ENCODE results near the gene FRS2. TPM values are rescaled to one million over a fixed set of nuclear protein-coding genes. Genes with fewer than 3 reads are reported as not detected.

The FRS2 gene
- total RNA-seq, 2 experiments from 2014 or later = 12.8 to 15.1 TPM

DNA sequence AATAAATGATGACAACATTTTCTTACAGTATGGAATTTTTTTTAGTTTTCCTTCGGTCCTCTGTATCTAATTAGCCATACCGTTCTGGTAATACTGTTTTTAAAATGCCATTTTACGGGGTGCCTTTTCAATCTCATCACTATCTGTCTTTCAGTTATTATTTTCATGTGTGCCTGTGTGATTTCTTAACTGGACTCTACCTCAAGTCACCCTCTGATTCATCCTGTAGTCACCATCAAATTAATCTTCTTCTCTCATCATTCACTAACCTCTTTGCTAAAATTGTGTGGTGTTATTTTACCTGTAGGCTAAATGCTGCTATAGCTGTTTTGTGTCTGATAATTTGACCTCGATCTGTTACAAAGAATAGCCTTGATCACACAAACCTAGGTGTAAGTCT lies 99.0 kb downstream of the FRS2 start:
- no peaks in the 10 kb centered on the region for H3K27me3 Mint-ChIP-seq
- peaks cover 21% of the 10 kb centered on the region for H3K36me3 Mint-ChIP-seq (ENCODE audit: low read depth)
- peaks cover 3% of the 10 kb centered on the region for H3K4me1 Mint-ChIP-seq
- CTCF ChIA-PET = interaction anchor here (0.5 to 5.3 kb wide), 7 partner anchors 10 to 560 kb away, joined by 3 to 63 read pairs (median 20); no protein-coding TSS in a partner anchor
- H3K9me3 Mint-ChIP-seq = no peaks in the 10 kb centered on the region
- H3K4me3 Mint-ChIP-seq = no peak overlapping the region
- no peak overlapping the region for H3K27ac Mint-ChIP-seq
- DNase-seq = no peak
- POLR2A ChIA-PET = interaction anchor here (0.7 kb wide), 1 partner anchor 238 kb away, joined by 3 read pairs; no protein-coding TSS in a partner anchor

DNA sequence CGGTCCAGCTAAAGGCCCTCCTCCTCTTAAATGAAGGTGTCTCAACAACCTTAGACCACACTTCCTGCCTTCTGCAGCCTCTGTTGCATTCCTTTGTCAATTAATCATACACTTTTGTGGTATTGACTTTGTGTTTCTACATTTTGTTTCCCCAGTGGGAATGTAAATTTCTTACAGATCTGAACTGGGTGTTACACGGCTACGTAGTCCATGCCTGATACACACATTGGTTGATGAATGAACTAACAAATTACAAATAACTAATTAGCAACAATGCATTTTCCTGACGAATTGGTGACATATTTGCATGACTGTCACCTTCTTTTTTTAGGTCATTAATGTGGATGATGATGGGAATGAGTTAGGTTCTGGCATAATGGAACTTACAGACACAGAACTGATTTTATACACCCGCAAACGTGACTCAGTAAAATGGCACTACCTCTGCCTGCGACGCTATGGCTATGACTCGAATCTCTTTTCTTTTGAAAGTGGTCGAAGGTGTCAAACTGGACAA lies 99.9 kb downstream of the FRS2 start:
- peaks cover 28% of the 10 kb centered on the region for H3K36me3 Mint-ChIP-seq (ENCODE audit: low read depth)
- H3K27me3 Mint-ChIP-seq = no peaks in the 10 kb centered on the region
- ChIA-PET CTCF (interaction anchor here (1.2 to 5.3 kb wide), 18 partner anchors 8 to 414 kb away, joined by 3 to 63 read pairs (median 8); partner anchors contain the start of genes CCT2 and FRS2), POLR2A (interaction anchor here (0.7 to 1.3 kb wide), 3 partner anchors 208 to 239 kb away, joined by 3 read pairs; no protein-coding TSS in a partner anchor)
- DNase-seq = no peak
- no peak overlapping the region for H3K4me3 Mint-ChIP-seq
- peaks cover 3% of the 10 kb centered on the region for H3K4me1 Mint-ChIP-seq
- H3K9me3 Mint-ChIP-seq = no peaks in the 10 kb centered on the region
- H3K27ac Mint-ChIP-seq = no peak overlapping the region

DNA sequence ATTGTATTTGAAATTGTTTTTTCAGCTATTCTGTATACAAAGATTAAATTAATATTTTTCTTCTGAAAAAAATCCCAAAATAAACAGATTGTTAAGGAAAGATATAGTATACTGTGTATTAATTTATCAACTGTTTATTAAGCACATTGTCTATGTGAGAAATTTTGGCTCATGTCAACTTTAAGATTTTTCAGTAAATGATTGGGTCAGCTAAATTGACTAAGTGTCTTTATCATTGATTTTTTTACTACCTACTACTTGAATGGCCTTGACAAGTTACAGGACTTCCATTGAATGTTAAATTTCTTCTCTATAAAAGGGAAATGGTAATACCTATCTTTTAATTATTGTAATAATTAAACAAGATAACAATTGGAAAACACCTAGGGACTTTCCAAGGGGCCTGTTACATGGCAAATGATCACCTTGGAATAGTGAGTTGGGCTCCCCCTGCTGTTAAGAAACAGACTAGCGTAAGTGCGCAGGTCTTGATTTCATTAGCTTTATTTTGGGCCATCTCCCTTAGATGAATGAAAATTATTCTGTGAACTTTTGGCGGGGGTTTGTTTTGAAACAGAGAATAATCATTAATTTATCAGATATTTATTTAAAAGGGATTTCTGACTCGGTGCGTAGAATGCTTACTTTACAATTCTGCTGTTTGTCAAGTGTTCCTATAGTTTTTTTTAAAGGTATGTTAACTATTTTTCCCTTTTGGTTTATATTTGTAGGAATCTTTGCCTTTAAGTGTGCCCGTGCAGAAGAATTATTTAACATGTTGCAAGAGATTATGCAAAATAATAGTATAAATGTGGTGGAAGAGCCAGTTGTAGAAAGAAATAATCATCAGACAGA lies 100.6 kb downstream of the FRS2 start:
- Mint-ChIP-seq H3K36me3 (ENCODE audit: low read depth) (peaks cover 28% of the 10 kb centered on the region), H3K9me3 (no peaks in the 10 kb centered on the region), H3K27ac (no peak overlapping the region), H3K4me1 (peaks cover 3% of the 10 kb centered on the region), H3K4me3 (no peak overlapping the region), H3K27me3 (no peaks in the 10 kb centered on the region)
- peak; percentile 49 for DNase-seq
- CTCF ChIA-PET = interaction anchor here (0.6 to 5.3 kb wide), 24 partner anchors 8 to 415 kb away, joined by 3 to 63 read pairs (median 6); partner anchors contain the start of genes CCT2 and FRS2
- POLR2A ChIA-PET = interaction anchor here (0.6 to 1.3 kb wide), 4 partner anchors 92 to 281 kb away, joined by 3 read pairs; no protein-coding TSS in a partner anchor

DNA sequence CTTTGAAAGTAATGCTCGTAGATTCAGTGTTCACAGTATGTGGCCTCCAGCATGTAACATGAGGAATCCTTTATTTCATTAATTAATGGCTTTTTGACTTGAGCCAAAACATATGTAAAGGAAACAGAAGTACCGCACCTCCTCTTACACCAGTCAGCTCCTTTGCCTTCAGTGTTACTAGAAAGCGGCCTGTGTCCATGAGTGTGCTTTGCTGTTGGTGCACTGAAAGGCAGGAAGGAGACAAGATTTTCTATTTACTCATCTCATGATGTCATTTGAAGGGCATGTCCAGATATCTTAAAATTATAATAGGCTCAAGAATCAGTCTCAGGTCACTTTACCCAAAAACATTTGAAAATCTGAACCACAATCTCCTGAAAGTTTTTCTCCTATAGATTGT lies 105.2 kb downstream of the FRS2 start:
- Mint-ChIP-seq H3K27me3 (no peaks in the 10 kb centered on the region), H3K4me3 (no peak overlapping the region), H3K9me3 (no peaks in the 10 kb centered on the region), H3K4me1 (peaks cover 5% of the 10 kb centered on the region), H3K36me3 (ENCODE audit: low read depth) (peaks cover 22% of the 10 kb centered on the region), H3K27ac (no peak overlapping the region)
- ChIA-PET POLR2A (no interaction called here), CTCF (no interaction called here)
- DNase-seq = no peak

DNA sequence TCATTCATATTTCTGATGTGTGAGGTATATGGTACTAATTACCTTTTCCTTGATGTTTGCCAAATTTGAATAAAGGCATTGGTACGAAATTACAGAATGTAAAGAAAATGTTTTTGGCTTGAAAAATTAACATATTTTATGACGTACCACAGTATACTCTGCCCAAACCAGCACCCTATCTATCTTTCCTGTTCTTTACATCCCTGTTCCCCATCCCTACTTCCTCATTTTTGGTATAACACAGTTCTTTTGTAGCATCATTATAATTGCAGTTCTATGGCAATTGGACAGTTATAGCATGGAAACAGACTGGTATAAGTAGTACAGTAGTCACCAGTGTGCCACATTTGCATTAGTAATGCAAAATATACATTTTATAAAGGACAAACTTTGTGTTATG lies 108.1 kb downstream of the FRS2 start:
- H3K27ac Mint-ChIP-seq = no peak overlapping the region

DNA sequence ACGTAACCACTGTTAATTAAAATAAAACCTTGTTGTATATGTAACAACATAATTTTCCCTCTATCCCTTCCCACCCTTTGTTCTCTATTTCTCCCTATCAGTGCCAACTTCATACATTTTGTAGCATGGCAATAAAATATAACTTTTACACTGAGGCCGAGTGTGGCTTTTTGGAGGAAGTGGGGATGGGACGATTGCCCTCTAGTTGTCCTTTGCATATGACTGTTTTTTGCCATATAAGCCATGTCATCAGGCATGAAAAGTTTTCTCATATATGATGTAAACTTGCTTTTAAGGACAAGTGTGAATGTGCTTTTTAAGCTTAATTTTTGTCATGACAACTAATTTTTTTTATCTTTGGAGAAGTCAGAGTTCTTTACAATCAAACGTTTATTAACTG lies 108.8 kb downstream of the FRS2 start:
- Mint-ChIP-seq H3K27me3 (no peaks in the 10 kb centered on the region), H3K4me1 (peaks cover 8% of the 10 kb centered on the region), H3K27ac (no peak overlapping the region), H3K9me3 (no peaks in the 10 kb centered on the region), H3K4me3 (no peak overlapping the region), H3K36me3 (ENCODE audit: low read depth) (peaks cover 9% of the 10 kb centered on the region)
- no peak for DNase-seq
- POLR2A ChIA-PET = no interaction called here
- CTCF ChIA-PET = interaction anchor here (2.5 kb wide), 1 partner anchor 9 kb away, joined by 20 read pairs; no protein-coding TSS in a partner anchor

More for the DNA sequence above, 108.1 kb downstream of the FRS2 start:
- no peak for DNase-seq
- ChIA-PET POLR2A (no interaction called here), CTCF (interaction anchor here (2.5 kb wide), 1 partner anchor 8 kb away, joined by 20 read pairs; no protein-coding TSS in a partner anchor)
- Mint-ChIP-seq H3K9me3 (no peaks in the 10 kb centered on the region), H3K4me1 (peaks cover 5% of the 10 kb centered on the region), H3K27me3 (no peaks in the 10 kb centered on the region), H3K4me3 (no peak overlapping the region), H3K36me3 (ENCODE audit: low read depth) (peaks cover 14% of the 10 kb centered on the region)

DNA sequence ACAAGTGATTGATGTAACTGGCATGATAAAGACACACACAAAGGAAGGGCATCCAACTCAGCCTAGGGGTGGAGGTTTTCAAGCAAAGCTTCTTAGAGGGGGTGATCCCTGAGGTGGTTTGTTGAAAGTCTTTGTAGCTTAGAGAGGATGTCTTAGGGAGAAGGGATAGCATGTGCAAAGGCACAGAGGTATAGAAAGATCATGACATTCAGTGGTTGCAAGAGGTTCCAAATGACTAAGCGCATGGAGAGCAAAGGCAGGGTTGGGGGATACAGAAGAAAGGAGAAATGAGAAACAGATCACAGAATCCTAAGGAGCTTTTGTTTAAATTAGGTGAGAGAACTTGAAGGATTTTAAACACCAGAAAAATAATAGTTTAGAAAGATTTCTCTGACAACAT lies 109.9 kb downstream of the FRS2 start:
- Mint-ChIP-seq H3K4me3 (no peak overlapping the region), H3K4me1 (peaks cover 12% of the 10 kb centered on the region), H3K36me3 (ENCODE audit: low read depth) (no peaks in the 10 kb centered on the region), H3K9me3 (no peaks in the 10 kb centered on the region), H3K27ac (no peak overlapping the region), H3K27me3 (no peaks in the 10 kb centered on the region)
- POLR2A ChIA-PET = no interaction called here
- CTCF ChIA-PET = interaction anchor here (0.6 to 2.5 kb wide), 3 partner anchors 10 to 424 kb away, joined by 4 to 20 read pairs (median 5); no protein-coding TSS in a partner anchor
- no peak for DNase-seq

DNA sequence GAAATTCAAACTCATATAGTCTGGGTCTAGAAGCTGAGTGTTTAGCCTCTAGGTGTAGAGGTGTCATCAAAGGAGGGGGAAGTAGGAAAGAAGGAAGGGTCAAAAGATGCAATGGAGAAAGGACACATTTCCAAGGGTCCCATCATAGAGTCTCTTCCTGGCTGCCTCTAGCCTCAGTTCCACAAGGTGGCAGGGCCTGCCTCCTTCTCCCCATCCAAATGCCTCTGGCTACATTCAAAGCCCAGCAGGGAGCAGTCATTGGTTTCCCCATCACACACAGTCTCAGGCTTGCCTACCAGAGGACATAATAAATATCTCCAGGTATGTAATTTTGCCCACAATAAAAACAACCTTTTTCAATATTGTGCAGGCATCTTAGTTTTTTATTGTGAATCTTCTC lies 113.0 kb downstream of the FRS2 start:
- CTCF ChIA-PET = no interaction called here
- H3K4me3 Mint-ChIP-seq = no peak overlapping the region
- no peak for DNase-seq
- H3K9me3 Mint-ChIP-seq = no peaks in the 10 kb centered on the region
- POLR2A ChIA-PET = no interaction called here
- no peak overlapping the region for H3K27ac Mint-ChIP-seq
- H3K27me3 Mint-ChIP-seq = no peaks in the 10 kb centered on the region
- peaks cover 17% of the 10 kb centered on the region for H3K36me3 Mint-ChIP-seq (ENCODE audit: low read depth)
- peaks cover 24% of the 10 kb centered on the region for H3K4me1 Mint-ChIP-seq

DNA sequence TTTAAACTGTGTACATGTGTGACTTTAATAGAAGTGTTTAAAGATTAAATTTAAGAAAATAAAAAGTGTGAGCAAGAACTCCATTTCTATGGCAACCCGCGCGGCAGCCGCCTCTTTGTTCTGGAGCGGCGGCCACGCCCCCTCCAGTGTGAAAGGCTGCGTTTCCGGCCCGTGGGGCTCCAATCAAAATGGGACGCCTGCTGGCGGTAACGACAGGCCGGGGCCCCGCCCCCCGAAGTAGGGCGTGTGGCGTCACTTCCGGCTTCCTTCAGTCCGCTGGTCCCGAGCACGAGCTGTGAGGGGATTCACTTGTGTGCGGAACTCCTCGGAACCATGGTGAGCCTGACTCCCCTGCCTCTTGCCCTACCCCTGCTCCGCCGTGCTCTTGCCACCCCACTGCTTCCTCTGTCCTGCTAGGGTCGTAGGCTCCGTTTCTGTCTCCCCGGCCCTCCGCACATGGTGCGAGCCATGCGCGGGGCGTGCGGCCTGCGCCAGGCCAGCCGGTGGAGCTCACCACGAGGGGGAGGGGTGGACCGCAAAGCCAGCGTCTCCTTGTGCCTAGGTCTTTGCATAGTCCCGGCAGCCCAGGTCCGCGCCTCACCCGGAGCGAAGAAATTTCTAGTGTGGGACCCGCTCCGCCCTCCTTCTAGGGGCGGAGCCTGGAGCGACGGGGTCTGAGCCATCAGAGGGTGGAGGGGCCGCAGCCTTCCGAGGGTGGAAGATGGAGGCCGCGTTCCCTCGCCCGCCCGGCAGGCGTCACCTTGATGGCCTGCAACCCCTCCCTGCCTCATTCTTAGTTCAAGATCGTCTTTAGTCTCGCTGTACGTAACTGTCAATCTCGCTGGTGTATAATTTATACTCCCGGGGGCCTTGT lies 115.2 kb downstream of the FRS2 start, which contains the start of gene CCT2:
Gene CCT2, plus strand, starts transcription at position 271 of the 874 bp plus-strand sequence. Its CDS starts 63 bp downstream, at position 334.
- peaks cover 37% of the 10 kb centered on the region for H3K36me3 Mint-ChIP-seq (ENCODE audit: low read depth)
- peak; percentile 96 for DNase-seq
- peak within 1 kb of the TSS; percentile 89 for H3K27ac Mint-ChIP-seq
- peak within 1 kb of the TSS; percentile 94 for H3K4me3 Mint-ChIP-seq
- POLR2A ChIA-PET = interaction anchor here (0.8 to 2.0 kb wide), 10 partner anchors 9 to 975 kb away, joined by 3 to 17 read pairs (median 4); partner anchors contain the start of genes CNOT2, FRS2 and RAP1B
- peaks cover 33% of the 10 kb centered on the region for H3K4me1 Mint-ChIP-seq
- CTCF ChIA-PET = interaction anchor here (1.2 to 1.7 kb wide), 5 partner anchors 13 to 331 kb away, joined by 4 to 16 read pairs (median 6); no protein-coding TSS in a partner anchor
- H3K27me3 Mint-ChIP-seq = no peaks in the 10 kb centered on the region
- H3K9me3 Mint-ChIP-seq = no peaks in the 10 kb centered on the region

DNA sequence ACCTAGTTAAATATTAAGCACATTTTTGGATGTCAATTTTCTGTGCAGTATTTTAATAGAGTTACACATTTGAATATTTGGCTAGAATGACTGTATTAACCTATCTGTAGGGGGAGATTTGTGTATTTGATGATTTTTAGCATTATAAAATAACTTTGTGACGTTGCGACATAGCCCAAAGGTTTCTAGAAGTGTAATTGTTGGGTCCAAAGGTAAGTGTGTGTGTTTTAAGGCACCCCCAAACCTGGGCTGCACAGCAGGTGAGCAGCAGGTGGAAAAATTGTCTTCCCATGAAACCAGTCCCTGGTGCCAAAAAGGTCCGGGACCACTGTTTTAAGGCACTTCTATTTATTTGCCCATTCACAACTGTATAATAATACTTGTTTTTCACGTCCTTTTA lies 118.3 kb downstream of the FRS2 start:
- no peaks in the 10 kb centered on the region for H3K9me3 Mint-ChIP-seq
- CTCF ChIA-PET = no interaction called here
- peaks cover 42% of the 10 kb centered on the region for H3K4me1 Mint-ChIP-seq
- H3K27me3 Mint-ChIP-seq = no peaks in the 10 kb centered on the region
- no peak for DNase-seq
- POLR2A ChIA-PET = interaction anchor here (0.7 to 1.2 kb wide), 2 partner anchors 10 to 12 kb away, joined by 3 read pairs; no protein-coding TSS in a partner anchor
- H3K36me3 Mint-ChIP-seq (ENCODE audit: low read depth) = peaks cover 62% of the 10 kb centered on the region
- no peak overlapping the region for H3K4me3 Mint-ChIP-seq
- H3K27ac Mint-ChIP-seq = no peak overlapping the region

DNA sequence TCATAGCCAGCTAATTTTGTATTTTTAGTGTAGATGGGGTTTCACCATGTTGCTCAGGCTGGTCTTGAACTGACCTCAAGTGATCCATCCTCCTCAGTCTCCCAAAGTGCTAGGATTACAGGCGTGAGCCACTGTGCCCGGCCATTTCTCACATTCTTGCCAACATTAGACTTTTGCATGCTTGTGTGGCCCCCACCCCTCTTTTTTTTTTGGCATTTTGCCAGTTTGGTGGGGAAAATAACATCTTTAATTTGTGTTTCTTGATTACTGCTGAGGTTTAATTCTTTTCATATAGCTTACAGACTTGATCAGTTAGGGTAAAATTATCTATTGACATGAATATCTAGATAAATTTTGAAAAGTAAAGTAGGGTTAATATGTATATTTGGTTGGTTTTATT lies 118.9 kb downstream of the FRS2 start:
- no peak for DNase-seq
- Mint-ChIP-seq H3K36me3 (ENCODE audit: low read depth) (peaks cover 68% of the 10 kb centered on the region), H3K27me3 (no peaks in the 10 kb centered on the region), H3K4me1 (peaks cover 40% of the 10 kb centered on the region), H3K4me3 (no peak overlapping the region), H3K9me3 (no peaks in the 10 kb centered on the region), H3K27ac (no peak overlapping the region)
- POLR2A ChIA-PET = interaction anchor here (0.7 to 1.2 kb wide), 2 partner anchors 9 to 13 kb away, joined by 3 read pairs; no protein-coding TSS in a partner anchor
- CTCF ChIA-PET = interaction anchor here (1.0 kb wide), 1 partner anchor 17 kb away, joined by 3 read pairs; no protein-coding TSS in a partner anchor

DNA sequence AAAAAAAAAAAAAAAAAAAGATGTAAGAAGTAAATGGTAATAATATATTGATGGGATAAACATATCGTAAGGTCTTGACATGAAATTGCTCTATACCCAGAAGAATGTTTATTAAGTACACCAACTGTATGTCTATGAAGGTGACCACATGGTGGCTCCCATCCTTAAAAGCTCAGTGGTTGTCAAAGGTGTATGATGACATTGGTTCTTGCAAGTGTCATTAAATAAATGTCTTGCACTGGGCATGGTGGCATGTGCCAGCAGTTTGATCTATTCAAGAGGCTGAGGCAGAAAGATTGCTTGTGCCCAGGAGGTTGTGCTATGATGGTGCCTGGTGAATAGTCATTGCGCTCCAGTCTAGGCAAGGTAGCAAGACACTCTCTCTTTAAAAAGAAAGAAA lies 125.5 kb downstream of the FRS2 start:
- Mint-ChIP-seq H3K4me3 (no peak overlapping the region), H3K4me1 (peaks cover 14% of the 10 kb centered on the region), H3K27me3 (no peaks in the 10 kb centered on the region), H3K36me3 (ENCODE audit: low read depth) (peaks cover 74% of the 10 kb centered on the region), H3K9me3 (no peaks in the 10 kb centered on the region), H3K27ac (no peak overlapping the region)
- no peak for DNase-seq
- CTCF ChIA-PET = interaction anchor here (0.7 kb wide), 1 partner anchor 55 kb away, joined by 3 read pairs; no protein-coding TSS in a partner anchor
- POLR2A ChIA-PET = no interaction called here

Data from activated CD4-positive, alpha-beta memory T cell treated with anti-CD3 and anti-CD28 coated beads, Interleukin-2, amount 10 ng/mL, durations not matched to agents 7 days and 5 days (primary cell).